A549 (cell line): ENCODE measurements around the gene CD4.

Experiments used
- POLR2A ChIP-seq: IDR thresholded peaks from 2 replicates; pipeline ENCODE4 v1.6.1; 2012; ENCODE audit warnings: mild to moderate bottlenecking, low read length
- RCOR1 ChIP-seq: fragments of 150-350 bp; IDR thresholded peaks from 2 replicates; pipeline ENCODE4 v1.6.1; 2014; ENCODE audit warnings: antibody characterized with exemption, low read length, low read depth
- TF ChIP-seq, protein P1 (sequence below): fragments of 200-600 bp; sonication (generic); IDR thresholded peaks from 2 replicates; pipeline ENCODE4 v1.6.1; 2016; ENCODE audit warnings: antibody characterized with exemption, mild to moderate bottlenecking, moderate library complexity
- TF ChIP-seq, protein P2 (sequence below): fragments of >200 bp; sonication (Bioruptor Twin); formaldehyde crosslinking; IDR thresholded peaks from 3 replicates; pipeline ENCODE4 v1.5.1; 2016

DNA sequence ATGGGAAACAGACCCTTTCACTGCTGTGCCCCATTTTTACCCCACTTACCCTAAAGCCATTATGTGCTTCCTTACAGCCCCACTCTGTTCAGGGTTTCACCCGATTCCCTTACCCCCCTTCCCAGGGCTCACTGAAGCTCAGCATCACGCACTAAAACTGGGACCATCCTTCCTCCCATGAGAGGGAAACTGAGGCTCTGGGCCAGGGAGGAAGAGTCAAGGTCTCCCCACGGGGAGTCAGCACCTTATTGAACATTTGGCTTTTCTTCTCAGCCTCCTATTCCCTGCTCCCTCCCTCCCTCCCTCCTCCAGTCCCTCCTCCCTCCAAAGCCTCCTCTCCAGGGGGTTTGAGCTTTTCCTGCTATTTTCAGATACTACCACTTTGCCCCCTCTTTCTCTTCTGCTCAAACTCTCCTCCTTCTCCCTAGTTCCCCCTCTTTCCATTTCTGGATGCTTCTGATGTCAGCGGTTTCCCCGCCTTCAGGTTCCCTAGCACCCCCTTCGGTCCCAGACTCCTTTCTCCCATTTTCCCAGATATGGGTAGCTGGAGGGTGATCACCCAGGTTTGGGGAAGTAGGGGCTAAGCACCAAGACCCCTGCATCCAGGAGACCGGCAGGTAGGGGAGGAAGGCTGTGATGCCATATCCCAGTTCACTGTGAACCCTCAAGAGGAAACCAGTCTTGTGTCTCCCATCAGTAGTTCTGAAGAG lies 33.3 kb downstream of the CD4 start:
- TF ChIP-seq, protein P1, sequence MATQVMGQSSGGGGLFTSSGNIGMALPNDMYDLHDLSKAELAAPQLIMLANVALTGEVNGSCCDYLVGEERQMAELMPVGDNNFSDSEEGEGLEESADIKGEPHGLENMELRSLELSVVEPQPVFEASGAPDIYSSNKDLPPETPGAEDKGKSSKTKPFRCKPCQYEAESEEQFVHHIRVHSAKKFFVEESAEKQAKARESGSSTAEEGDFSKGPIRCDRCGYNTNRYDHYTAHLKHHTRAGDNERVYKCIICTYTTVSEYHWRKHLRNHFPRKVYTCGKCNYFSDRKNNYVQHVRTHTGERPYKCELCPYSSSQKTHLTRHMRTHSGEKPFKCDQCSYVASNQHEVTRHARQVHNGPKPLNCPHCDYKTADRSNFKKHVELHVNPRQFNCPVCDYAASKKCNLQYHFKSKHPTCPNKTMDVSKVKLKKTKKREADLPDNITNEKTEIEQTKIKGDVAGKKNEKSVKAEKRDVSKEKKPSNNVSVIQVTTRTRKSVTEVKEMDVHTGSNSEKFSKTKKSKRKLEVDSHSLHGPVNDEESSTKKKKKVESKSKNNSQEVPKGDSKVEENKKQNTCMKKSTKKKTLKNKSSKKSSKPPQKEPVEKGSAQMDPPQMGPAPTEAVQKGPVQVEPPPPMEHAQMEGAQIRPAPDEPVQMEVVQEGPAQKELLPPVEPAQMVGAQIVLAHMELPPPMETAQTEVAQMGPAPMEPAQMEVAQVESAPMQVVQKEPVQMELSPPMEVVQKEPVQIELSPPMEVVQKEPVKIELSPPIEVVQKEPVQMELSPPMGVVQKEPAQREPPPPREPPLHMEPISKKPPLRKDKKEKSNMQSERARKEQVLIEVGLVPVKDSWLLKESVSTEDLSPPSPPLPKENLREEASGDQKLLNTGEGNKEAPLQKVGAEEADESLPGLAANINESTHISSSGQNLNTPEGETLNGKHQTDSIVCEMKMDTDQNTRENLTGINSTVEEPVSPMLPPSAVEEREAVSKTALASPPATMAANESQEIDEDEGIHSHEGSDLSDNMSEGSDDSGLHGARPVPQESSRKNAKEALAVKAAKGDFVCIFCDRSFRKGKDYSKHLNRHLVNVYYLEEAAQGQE: no peak
- TF ChIP-seq, protein P2, sequence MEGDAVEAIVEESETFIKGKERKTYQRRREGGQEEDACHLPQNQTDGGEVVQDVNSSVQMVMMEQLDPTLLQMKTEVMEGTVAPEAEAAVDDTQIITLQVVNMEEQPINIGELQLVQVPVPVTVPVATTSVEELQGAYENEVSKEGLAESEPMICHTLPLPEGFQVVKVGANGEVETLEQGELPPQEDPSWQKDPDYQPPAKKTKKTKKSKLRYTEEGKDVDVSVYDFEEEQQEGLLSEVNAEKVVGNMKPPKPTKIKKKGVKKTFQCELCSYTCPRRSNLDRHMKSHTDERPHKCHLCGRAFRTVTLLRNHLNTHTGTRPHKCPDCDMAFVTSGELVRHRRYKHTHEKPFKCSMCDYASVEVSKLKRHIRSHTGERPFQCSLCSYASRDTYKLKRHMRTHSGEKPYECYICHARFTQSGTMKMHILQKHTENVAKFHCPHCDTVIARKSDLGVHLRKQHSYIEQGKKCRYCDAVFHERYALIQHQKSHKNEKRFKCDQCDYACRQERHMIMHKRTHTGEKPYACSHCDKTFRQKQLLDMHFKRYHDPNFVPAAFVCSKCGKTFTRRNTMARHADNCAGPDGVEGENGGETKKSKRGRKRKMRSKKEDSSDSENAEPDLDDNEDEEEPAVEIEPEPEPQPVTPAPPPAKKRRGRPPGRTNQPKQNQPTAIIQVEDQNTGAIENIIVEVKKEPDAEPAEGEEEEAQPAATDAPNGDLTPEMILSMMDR: no peak
- TF ChIP-seq RCOR1 (no peak), POLR2A (no peak)
